HepG2 (cell line): ENCODE data around the gene CDH13. TPM values are rescaled to one million over a fixed set of nuclear protein-coding genes. Genes with fewer than 3 reads are reported as not detected.

Experiments
- ATAC-seq: fragments of 200-7000 bp; cut with Tn5 transposase; 3 replicates; pipeline ENCODE4 v1.9.1; 2020; ENCODE audit warnings: mild to moderate bottlenecking, moderate library complexity
- BruUV-seq: library from RNA; stranded (reverse); fragments of 400-500 nt; replicated peaks from 2 replicates; lab custom pipeline; 2021; lab: Mats Ljungman, UMichigan
- CTCF ChIA-PET: fragments of 300-600 bp; formaldehyde crosslinking; extraction: SDS; loops from one replicate; lab custom pipeline; 2021; ENCODE audit warnings: low total read pairs, inconsistent platforms, low intra/inter-chr PET ratio; lab: Yijun Ruan, JAX
- POLR2A ChIA-PET: fragments of 350-600 bp; sonication (Branson Sonifier 250); formaldehyde crosslinking; loops from one replicate; lab custom pipeline; 2020; ENCODE audit warnings: antibody characterized with exemption, inconsistent platforms; lab: Yijun Ruan, JAX
- DNase-seq: peaks from one replicate; pipeline ENCODE4 v3.0.0-alpha.2; 2015; ENCODE audit warnings: low spot score
- FAIRE-seq: peaks from 3 replicates; lab custom pipeline; 2011; peaks lifted over from hg19 to GRCh38; lab: Jason Lieb, UNC
- H2AFZ ChIP-seq: one replicate; pipeline ENCODE4 v1.6.1; 2011; ENCODE audit warnings: low read length, inconsistent platforms
- H3K27ac ChIP-seq: fragments of 300-600 bp; 3 replicates; pipeline ENCODE4 v1.8.0; 2011; ENCODE audit warnings: mixed run types, mild to moderate bottlenecking, mixed read lengths, low read length, inconsistent platforms; ENCODE audit not compliant: insufficient read depth; ENCODE audit errors: extremely low read length
- H3K27me3 ChIP-seq, 2 experiments: fragments of 200-600 bp in 1 of 2; 2 replicates in 1 of 2; 3 replicates in 1 of 2; pipeline versions ENCODE4 v1.6.0 to v1.8.0; 2011; ENCODE audit warnings: low read length in 2 of 2, mild to moderate bottlenecking in 2 of 2, moderate library complexity in 2 of 2, inconsistent platforms in 1 of 2; ENCODE audit not compliant: insufficient read depth in 2 of 2, control insufficient read depth in 1 of 2
- H3K36me3 ChIP-seq, 2 experiments: fragments of 200-600 bp in 1 of 2; replicated peaks in 1 of 2; 2 replicates in 1 of 2; 3 replicates in 1 of 2; pipeline versions ENCODE4 v1.5.1 to v1.8.0; 2011; ENCODE audit warnings: low read length in 2 of 2, inconsistent platforms in 1 of 2; ENCODE audit not compliant: insufficient read depth in 2 of 2, control insufficient read depth in 1 of 2
- H3K4me1 ChIP-seq: 2 replicates; pipeline ENCODE4 v1.5.1; 2012; ENCODE audit warnings: low read length, inconsistent platforms; ENCODE audit not compliant: insufficient read depth
- H3K4me2 ChIP-seq: 2 replicates; pipeline ENCODE4 v1.6.0; 2011; ENCODE audit warnings: low read depth, low read length, inconsistent platforms
- H3K4me3 ChIP-seq, 3 experiments: fragments of 200-600 bp in 1 of 3; sonication (generic), shearing (Covaris generic) in 1 of 3; replicated peaks in 1 of 3; 2 replicates each; pipeline ENCODE4 v1.5.1; 2011 to 2016; ENCODE audit warnings: low read length in 3 of 3, inconsistent platforms in 2 of 3, low read depth in 2 of 3, mild to moderate bottlenecking in 2 of 3, control low read depth in 1 of 3, mixed read lengths in 1 of 3; ENCODE audit not compliant: insufficient read depth in 1 of 3
- H3K79me2 ChIP-seq: one replicate; pipeline ENCODE4 v1.6.1; 2011; ENCODE audit warnings: low read length, inconsistent platforms; ENCODE audit not compliant: insufficient read depth
- H3K9ac ChIP-seq: 2 replicates; pipeline ENCODE4 v1.6.0; 2011; ENCODE audit warnings: mild to moderate bottlenecking, low read depth, low read length, inconsistent platforms; ENCODE audit not compliant: insufficient read depth
- H3K9me3 ChIP-seq: 2 replicates; pipeline ENCODE4 v1.5.1; 2012; ENCODE audit warnings: mild to moderate bottlenecking, low read length
- H4K20me1 ChIP-seq: 2 replicates; pipeline ENCODE4 v1.6.0; 2011; ENCODE audit warnings: inconsistent platforms, mild to moderate bottlenecking, low read length, moderate library complexity; ENCODE audit not compliant: insufficient read depth
- HMG20B ChIP-seq: conservative IDR thresholded peaks from 2 replicates; pipeline ENCODE4 v1.6.1; 2016; ENCODE audit warnings: missing genetic modification reagents, missing compliant biosample characterization
- KLF9 ChIP-seq: IDR thresholded peaks from 2 replicates; pipeline ENCODE4 v1.6.1; 2016; ENCODE audit warnings: low read depth
- SMARCE1 ChIP-seq: fragments of 450-650 bp; IDR thresholded peaks from 2 replicates; pipeline ENCODE4 v1.6.1; 2017; ENCODE audit warnings: borderline replicate concordance
- TBX3 ChIP-seq: fragments of 450-650 bp; IDR thresholded peaks from 2 replicates; pipeline ENCODE4 v1.6.1; 2017; ENCODE audit warnings: antibody characterized with exemption, mild to moderate bottlenecking, inconsistent platforms, borderline replicate concordance
- ZKSCAN1 ChIP-seq: fragments of 150-350 bp; IDR thresholded peaks from 2 replicates; pipeline ENCODE4 v1.6.1; 2014; ENCODE audit warnings: low read length
- ZNF660 ChIP-seq: sonication (generic); formaldehyde crosslinking; IDR thresholded peaks from 2 replicates; pipeline ENCODE4 v1.5.1; 2020; ENCODE audit warnings: mild to moderate bottlenecking, low read depth, missing genetic modification reagents, borderline replicate concordance
- ZSCAN5A ChIP-seq: sonication (generic); formaldehyde crosslinking; IDR thresholded peaks from 2 replicates; pipeline ENCODE4 v1.8.0; 2022; ENCODE audit warnings: mild to moderate bottlenecking, missing genetic modification reagents, borderline replicate concordance
- WGBS: methylation state at CpG from one replicate; pipeline ENCODE4 v1.1.6; 2017; ENCODE audit warnings: low lambda C conversion rate; 5-methylcytosine and 5-hydroxymethylcytosine counted together
- in situ Hi-C: cut with HindIII; loops from 2 replicates; pipeline ENCODE4 v1.10.0; 2017; ENCODE audit warnings: low pct_unique_long_range_greater_than_20kb; ENCODE audit not compliant: extremely low pct_ligation_motif_present
- intact Hi-C: fragments of 100-400 bp; cut with micrococcal nuclease; formaldehyde crosslinking; loops from one replicate; pipeline ENCODE4 v1.10.0; 2022; ENCODE audit not compliant: unreplicated experiment
- polyA plus RNA-seq, 8 experiments: library from polyadenylated mRNA; depleted of rRNA in 3 of 8; stranded (reverse) in 7 of 8; unstranded in 1 of 8; fragments of >200 nt; fragmentation: Illumina TruSeq in 4 of 8; extraction: Trizol in 4 of 8; gene quantifications; 2 replicates each; pipeline versions ENCODE4 v1.2.1 to v1.2.3, GENCODE V29; 2011 to 2016; ENCODE audit warnings: low read depth in 4 of 8, missing spikeins in 1 of 8, mixed read lengths in 1 of 8; ENCODE audit not compliant: insufficient read depth in 1 of 8
- total RNA-seq, 5 experiments: library from RNA; depleted of rRNA; stranded (reverse); fragments of >200 nt; fragmentation: Illumina TruSeq; extraction: Trizol; gene quantifications; 2 replicates each; pipeline ENCODE4 v1.2.3, GENCODE V29; 2016; ENCODE audit warnings: low read depth in 1 of 5
- TF ChIP-seq, protein P1 (sequence below): sonication (generic); formaldehyde crosslinking; conservative IDR thresholded peaks from 2 replicates; pipeline ENCODE4 v1.8.0; 2022; ENCODE audit warnings: mild to moderate bottlenecking, moderate library complexity, missing genetic modification reagents

CDH13 gene
- total and polyA plus RNA-seq, 2 of the 13 experiments (the other 11 are each of a cell fraction or from before 2014, with no cell fraction given) = not detected

DNA sequence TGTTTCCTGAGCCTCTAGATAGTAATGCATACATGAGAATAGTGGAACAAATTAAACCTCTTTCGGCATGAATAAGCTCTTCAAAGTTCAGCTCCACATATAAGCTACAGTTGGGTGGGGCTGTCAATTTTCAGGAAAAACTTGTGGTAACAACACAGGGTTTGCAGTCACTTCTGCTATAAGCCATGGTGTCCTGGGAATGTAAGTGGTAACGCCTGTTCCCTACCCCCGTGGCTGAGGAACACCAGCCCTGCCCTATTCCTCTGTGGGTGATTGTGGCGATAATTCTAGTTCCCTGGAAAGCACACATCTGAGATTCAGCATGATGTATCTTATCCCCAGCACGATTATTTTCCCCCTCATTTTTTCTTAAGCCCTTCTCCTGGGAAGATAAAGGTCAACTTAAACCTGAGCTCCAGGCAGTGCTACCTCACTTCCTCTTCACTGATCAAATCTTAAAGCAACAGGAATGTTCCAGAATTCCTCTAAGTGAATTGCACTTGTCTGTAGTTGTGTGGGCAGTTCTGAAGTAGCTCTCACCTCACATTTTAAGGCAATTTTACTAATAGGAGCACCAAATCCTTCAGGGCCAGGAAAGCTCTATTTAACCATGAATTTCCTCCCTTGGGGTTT lies 680.3 kb downstream of the CDH13 start (continued):
- TF ChIP-seq ZSCAN5A (no peak), TBX3 (no peak), ZNF660 (CRISPR knock-in tag) (no peak), SMARCE1 (no peak), ZKSCAN1 (no peak)

DNA sequence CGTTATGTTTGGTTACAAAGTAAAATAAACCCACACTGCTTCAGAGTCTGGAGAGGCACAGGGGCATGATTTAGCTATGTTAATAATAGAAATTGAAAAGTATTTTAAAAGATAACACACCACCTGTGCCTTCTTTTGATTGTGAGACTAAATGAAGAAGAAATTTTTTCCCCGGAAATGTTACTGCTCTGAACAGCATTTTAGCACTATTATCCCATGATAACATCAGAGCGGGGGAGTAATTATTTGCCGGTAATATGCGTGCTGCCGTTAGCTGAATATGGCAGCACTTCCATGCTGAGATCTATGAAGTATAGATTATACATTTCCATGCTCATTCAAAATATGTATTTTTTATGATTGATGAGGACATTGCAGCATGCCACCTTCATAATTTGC lies 680.8 kb downstream of the CDH13 start:
- H3K79me2 ChIP-seq = no peaks in the 10 kb centered on the region
- H3K9ac ChIP-seq = no peak overlapping the region
- FAIRE-seq (no peak), ATAC-seq (no peak), DNase-seq (no peak)
- no TSS peak for BruUV-seq
- H3K4me3 ChIP-seq = no peak overlapping the region
- H3K27ac ChIP-seq = no peak overlapping the region
- H3K36me3 ChIP-seq = no peaks in the 10 kb centered on the region
- H3K4me1 ChIP-seq = no peaks in the 10 kb centered on the region
- no peaks in the 10 kb centered on the region for H3K9me3 ChIP-seq
- intact Hi-C loops (no loop called here), in situ Hi-C loops (no loop called here)
- H3K4me2 ChIP-seq = no peak overlapping the region
- POLR2A ChIA-PET = no interaction called here
- CTCF ChIA-PET = no interaction called here
- TF ChIP-seq KLF9 (CRISPR knock-in tag) (no peak), HMG20B (CRISPR knock-in tag) (no peak)
- TF ChIP-seq, protein P1, sequence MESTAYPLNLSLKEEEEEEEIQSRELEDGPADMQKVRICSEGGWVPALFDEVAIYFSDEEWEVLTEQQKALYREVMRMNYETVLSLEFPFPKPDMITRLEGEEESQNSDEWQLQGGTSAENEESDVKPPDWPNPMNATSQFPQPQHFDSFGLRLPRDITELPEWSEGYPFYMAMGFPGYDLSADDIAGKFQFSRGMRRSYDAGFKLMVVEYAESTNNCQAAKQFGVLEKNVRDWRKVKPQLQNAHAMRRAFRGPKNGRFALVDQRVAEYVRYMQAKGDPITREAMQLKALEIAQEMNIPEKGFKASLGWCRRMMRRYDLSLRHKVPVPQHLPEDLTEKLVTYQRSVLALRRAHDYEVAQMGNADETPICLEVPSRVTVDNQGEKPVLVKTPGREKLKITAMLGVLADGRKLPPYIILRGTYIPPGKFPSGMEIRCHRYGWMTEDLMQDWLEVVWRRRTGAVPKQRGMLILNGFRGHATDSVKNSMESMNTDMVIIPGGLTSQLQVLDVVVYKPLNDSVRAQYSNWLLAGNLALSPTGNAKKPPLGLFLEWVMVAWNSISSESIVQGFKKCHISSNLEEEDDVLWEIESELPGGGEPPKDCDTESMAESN (CRISPR knock-in tag) = no peak
- 50% methylated on average over 6 of the region's 6 CpGs for WGBS
- H3K27me3 ChIP-seq = peaks cover 0 to 9% of the 10 kb centered on the region in 2 experiments; a peak in 1 of 5 replicates
- no peak overlapping the region for H2AFZ ChIP-seq
- no peaks in the 10 kb centered on the region for H4K20me1 ChIP-seq
